ENCODE data around the gene PPP1R9A.
"Not testable (repeated sequence)": the region's sequence is repeated elsewhere in the genome, so short reads cannot be mapped to it uniquely, and the experiment has no call there.

The PPP1R9A gene

DNA sequence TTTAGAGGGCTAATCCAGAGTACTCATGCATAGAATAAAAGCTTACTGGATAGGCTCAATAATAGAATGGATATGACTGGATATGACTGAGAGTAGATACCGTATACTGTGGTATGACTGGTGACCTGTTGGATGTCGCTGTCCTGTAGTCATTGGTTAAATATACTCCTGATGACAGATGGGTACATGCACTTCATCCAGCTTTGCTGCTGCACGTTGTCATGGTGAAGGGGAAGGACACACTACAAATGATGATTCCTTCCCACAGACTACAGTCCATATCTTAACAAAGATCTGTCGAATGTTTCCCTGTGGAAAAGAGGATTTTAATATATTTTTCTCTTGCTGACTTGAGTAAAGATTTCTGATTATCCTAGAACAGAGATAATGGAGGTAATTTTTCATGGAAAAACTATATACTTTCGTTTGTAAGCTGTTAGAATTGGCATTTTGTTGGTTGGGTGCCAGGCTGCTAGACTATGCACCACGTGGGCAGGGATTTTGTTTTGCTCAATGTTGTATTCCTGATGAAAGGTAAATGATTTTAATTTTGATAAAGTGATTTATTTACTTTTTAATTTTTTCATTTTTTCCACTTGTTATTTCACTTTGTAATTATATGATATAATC, 97.3 kb downstream of the PPP1R9A start:
- Histone ChIP-seq H3K36me3 (ENCODE audit: control insufficient read depth, insufficient read depth, low read length) (no peaks in the 10 kb centered on the region), H3K4me1 (ENCODE audit: control insufficient read depth, insufficient read depth, low read length) (peaks cover 13% of the 10 kb centered on the region), H3K4me3 (ENCODE audit: low read depth, low read length) (no peak overlapping the region), H3K27me3 (ENCODE audit: control insufficient read depth, insufficient read depth, low read length) (no peaks in the 10 kb centered on the region), H3K9me3 (ENCODE audit: control insufficient read depth, insufficient read depth, low read length) (no peaks in the 10 kb centered on the region), H3K9ac (ENCODE audit: low read depth, low read length) (no peak overlapping the region), H3K27ac (ENCODE audit: low read depth, low read length) (no peak overlapping the region)

- Histone ChIP-seq H3K4me3 (ENCODE audit: low read depth, low read length) (no peak overlapping the region), H3K9me3 (ENCODE audit: control insufficient read depth, insufficient read depth, low read length) (no peaks in the 10 kb centered on the region), H3K27ac (ENCODE audit: low read depth, low read length) (no peak overlapping the region), H3K4me1 (ENCODE audit: control insufficient read depth, insufficient read depth, low read length) (peaks cover under 1% of the 10 kb centered on the region; the same call in 1 of the 2 replicates), H3K36me3 (ENCODE audit: control insufficient read depth, insufficient read depth, low read length) (no peaks in the 10 kb centered on the region), H3K27me3 (ENCODE audit: control insufficient read depth, insufficient read depth, low read length) (no peaks in the 10 kb centered on the region), H3K9ac (ENCODE audit: low read depth, low read length) (no peak overlapping the region)
These were observed 98.6 kb downstream of the PPP1R9A start for GRCh38 chr7:95006010-95006409.

GRCh38 chr7:95008773-95009172, 101.4 kb downstream of the PPP1R9A start:
- not testable (repeated sequence) for H3K36me3 ChIP-seq (ENCODE audit: control insufficient read depth, insufficient read depth, low read length); H3K9ac ChIP-seq (ENCODE audit: low read depth, low read length); H3K4me3 ChIP-seq (ENCODE audit: low read depth, low read length); H3K27ac ChIP-seq (ENCODE audit: low read depth, low read length); H3K4me1 ChIP-seq (ENCODE audit: control insufficient read depth, insufficient read depth, low read length); H3K27me3 ChIP-seq (ENCODE audit: control insufficient read depth, insufficient read depth, low read length); H3K9me3 ChIP-seq (ENCODE audit: control insufficient read depth, insufficient read depth, low read length)

GRCh38 chr7:95011146-95011928, 103.9 kb downstream of the PPP1R9A start:
- H3K27ac ChIP-seq (ENCODE audit: low read depth, low read length): no peak overlapping the region
- no peak overlapping the region for H3K9ac ChIP-seq (ENCODE audit: low read depth, low read length)
- no peak overlapping the region for H3K4me3 ChIP-seq (ENCODE audit: low read depth, low read length)
- H3K36me3 ChIP-seq (ENCODE audit: control insufficient read depth, insufficient read depth, low read length): no peaks in the 10 kb centered on the region
- H3K9me3 ChIP-seq (ENCODE audit: control insufficient read depth, insufficient read depth, low read length): no peaks in the 10 kb centered on the region
- no peaks in the 10 kb centered on the region for H3K27me3 ChIP-seq (ENCODE audit: control insufficient read depth, insufficient read depth, low read length)
- no peaks in the 10 kb centered on the region for H3K4me1 ChIP-seq (ENCODE audit: control insufficient read depth, insufficient read depth, low read length)

- Histone ChIP-seq H3K9me3 (ENCODE audit: control insufficient read depth, insufficient read depth, low read length) (no peaks in the 10 kb centered on the region), H3K4me3 (ENCODE audit: low read depth, low read length) (no peak overlapping the region), H3K36me3 (ENCODE audit: control insufficient read depth, insufficient read depth, low read length) (no peaks in the 10 kb centered on the region), H3K27ac (ENCODE audit: low read depth, low read length) (no peak overlapping the region), H3K4me1 (ENCODE audit: control insufficient read depth, insufficient read depth, low read length) (no peaks in the 10 kb centered on the region), H3K9ac (ENCODE audit: low read depth, low read length) (no peak overlapping the region), H3K27me3 (ENCODE audit: control insufficient read depth, insufficient read depth, low read length) (no peaks in the 10 kb centered on the region)
These were observed 104.6 kb downstream of the PPP1R9A start for GRCh38 chr7:95011995-95012394.

DNA sequence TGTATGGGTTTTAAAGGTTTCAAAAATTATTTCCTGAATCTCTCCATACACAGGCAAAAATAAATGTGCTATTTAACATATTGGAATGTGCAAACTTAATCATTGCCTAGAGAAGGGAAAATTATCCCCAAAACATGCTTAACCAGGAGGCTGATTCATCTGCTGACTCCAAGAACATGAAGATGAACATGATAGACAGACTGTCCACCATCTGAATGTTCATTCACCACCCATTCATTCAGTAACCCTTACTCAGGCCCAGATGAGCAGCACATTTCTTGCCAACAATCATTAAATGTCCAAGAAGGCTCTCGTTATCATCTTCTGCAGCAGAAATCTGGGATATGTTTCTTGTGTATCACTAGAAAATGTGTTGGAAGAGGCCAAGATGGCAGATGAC, 110.6 kb downstream of the PPP1R9A start:
- no peaks in the 10 kb centered on the region for H3K4me1 ChIP-seq (ENCODE audit: control insufficient read depth, insufficient read depth, low read length)
- H3K27ac ChIP-seq (ENCODE audit: low read depth, low read length): no peak overlapping the region
- no peaks in the 10 kb centered on the region for H3K36me3 ChIP-seq (ENCODE audit: control insufficient read depth, insufficient read depth, low read length)
- no peak overlapping the region for H3K4me3 ChIP-seq (ENCODE audit: low read depth, low read length)
- no peaks in the 10 kb centered on the region for H3K9me3 ChIP-seq (ENCODE audit: control insufficient read depth, insufficient read depth, low read length)
- H3K9ac ChIP-seq (ENCODE audit: low read depth, low read length): no peak overlapping the region
- no peaks in the 10 kb centered on the region for H3K27me3 ChIP-seq (ENCODE audit: control insufficient read depth, insufficient read depth, low read length)

DNA sequence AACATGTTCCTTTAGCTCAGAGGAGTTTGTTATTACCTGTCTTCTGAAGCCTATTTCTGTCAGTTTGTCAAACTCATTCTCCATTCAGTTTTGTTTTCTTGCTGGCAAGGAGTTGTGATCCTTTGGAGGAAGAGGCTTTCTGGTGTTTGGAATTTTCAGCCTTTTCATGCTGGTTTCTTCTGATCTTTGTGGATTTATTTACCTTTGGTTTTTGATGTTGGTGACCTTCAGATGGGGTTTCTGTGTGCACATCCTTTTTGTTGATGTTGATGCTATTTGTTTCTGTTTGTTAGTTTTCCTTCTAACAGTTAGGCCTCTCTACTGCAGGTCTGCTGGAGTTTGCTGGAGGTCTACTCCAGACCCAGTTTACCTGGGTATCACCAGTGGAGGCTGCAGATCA, 118.6 kb downstream of the PPP1R9A start:
- H3K4me1 ChIP-seq (ENCODE audit: control insufficient read depth, insufficient read depth, low read length): peaks cover 4% of the 10 kb centered on the region; the same call in 1 of the 2 replicates

GRCh38 chr7:95026421-95027072, 119.2 kb downstream of the PPP1R9A start:
- Histone ChIP-seq H3K27ac (ENCODE audit: low read depth, low read length) (no peak overlapping the region), H3K9me3 (ENCODE audit: control insufficient read depth, insufficient read depth, low read length) (no peaks in the 10 kb centered on the region; the same call in 1 of the 2 replicates), H3K36me3 (ENCODE audit: control insufficient read depth, insufficient read depth, low read length) (no peaks in the 10 kb centered on the region), H3K4me3 (ENCODE audit: low read depth, low read length) (no peak overlapping the region), H3K27me3 (ENCODE audit: control insufficient read depth, insufficient read depth, low read length) (no peaks in the 10 kb centered on the region), H3K4me1 (ENCODE audit: control insufficient read depth, insufficient read depth, low read length) (peaks cover 4% of the 10 kb centered on the region; the same call in 1 of the 2 replicates), H3K9ac (ENCODE audit: low read depth, low read length) (no peak overlapping the region)

More for the DNA sequence above, 118.6 kb downstream of the PPP1R9A start:
- Histone ChIP-seq H3K4me3 (ENCODE audit: low read depth, low read length) (no peak overlapping the region), H3K9ac (ENCODE audit: low read depth, low read length) (no peak overlapping the region), H3K9me3 (ENCODE audit: control insufficient read depth, insufficient read depth, low read length) (no peaks in the 10 kb centered on the region; the same call in 1 of the 2 replicates), H3K36me3 (ENCODE audit: control insufficient read depth, insufficient read depth, low read length) (no peaks in the 10 kb centered on the region), H3K27me3 (ENCODE audit: control insufficient read depth, insufficient read depth, low read length) (no peaks in the 10 kb centered on the region), H3K27ac (ENCODE audit: low read depth, low read length) (no peak overlapping the region)

DNA sequence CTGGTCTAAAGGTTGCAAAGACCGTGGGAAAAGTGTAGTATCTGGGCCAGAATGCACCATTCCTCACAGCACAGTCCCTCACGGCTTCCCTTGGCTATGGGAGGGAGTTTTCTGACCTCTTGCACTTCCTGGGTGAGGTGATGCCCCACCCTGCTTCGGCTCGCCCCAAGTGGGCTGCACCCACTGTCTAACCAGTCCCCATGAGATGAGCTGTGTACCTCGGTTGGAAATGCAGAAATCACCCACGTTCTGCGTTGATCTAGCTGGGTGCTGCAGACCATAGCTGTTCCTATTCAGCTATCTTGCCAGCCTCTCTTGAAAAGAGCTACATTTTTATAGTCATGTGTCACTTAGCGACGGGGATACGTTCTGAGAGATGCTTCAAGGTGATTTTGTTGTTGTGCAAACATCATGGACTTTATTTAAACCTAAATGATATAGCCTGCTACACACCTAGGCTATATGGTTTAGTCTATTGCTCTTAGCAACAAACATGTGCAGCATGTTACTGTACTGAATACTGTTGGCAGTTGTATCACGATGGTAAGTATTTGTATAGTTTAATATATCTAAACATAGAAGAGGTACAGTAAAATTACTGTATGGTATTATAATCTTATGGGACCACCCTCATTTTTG, 120.0 kb downstream of the PPP1R9A start:
- no peaks in the 10 kb centered on the region for H3K36me3 ChIP-seq (ENCODE audit: control insufficient read depth, insufficient read depth, low read length)
- H3K4me3 ChIP-seq (ENCODE audit: low read depth, low read length): no peak overlapping the region
- no peak overlapping the region for H3K9ac ChIP-seq (ENCODE audit: low read depth, low read length)
- H3K9me3 ChIP-seq (ENCODE audit: control insufficient read depth, insufficient read depth, low read length): no peaks in the 10 kb centered on the region; the same call in 1 of the 2 replicates
- peaks cover 4% of the 10 kb centered on the region; the same call in 1 of the 2 replicates for H3K4me1 ChIP-seq (ENCODE audit: control insufficient read depth, insufficient read depth, low read length)
- no peaks in the 10 kb centered on the region for H3K27me3 ChIP-seq (ENCODE audit: control insufficient read depth, insufficient read depth, low read length)
- peak overlapping the region; percentile 12 for H3K27ac ChIP-seq (ENCODE audit: low read depth, low read length)

DNA sequence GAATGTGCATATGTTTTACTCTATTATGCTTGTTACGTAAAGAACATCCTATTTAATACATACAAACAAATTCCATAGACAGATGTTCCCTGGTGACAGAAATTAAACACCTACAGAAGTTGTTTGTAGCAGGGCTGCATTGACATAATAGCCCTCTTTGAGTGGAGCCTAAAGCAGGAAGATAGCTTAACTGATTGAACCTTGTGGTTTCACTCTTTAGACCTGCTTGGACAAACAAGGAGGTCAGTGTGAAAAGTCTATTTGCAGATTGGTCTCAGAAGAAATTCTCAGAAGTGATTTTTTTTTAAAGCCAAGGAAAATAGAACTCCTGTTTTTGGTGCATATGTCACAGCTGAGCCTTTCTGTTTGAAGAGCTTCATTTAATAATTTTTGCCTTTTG, 121.3 kb downstream of the PPP1R9A start:
- no peaks in the 10 kb centered on the region for H3K27me3 ChIP-seq (ENCODE audit: control insufficient read depth, insufficient read depth, low read length)
- no peaks in the 10 kb centered on the region for H3K36me3 ChIP-seq (ENCODE audit: control insufficient read depth, insufficient read depth, low read length)
- H3K27ac ChIP-seq (ENCODE audit: low read depth, low read length): no peak overlapping the region
- peaks cover 4% of the 10 kb centered on the region; the same call in 1 of the 2 replicates for H3K4me1 ChIP-seq (ENCODE audit: control insufficient read depth, insufficient read depth, low read length)
- H3K9me3 ChIP-seq (ENCODE audit: control insufficient read depth, insufficient read depth, low read length): no peaks in the 10 kb centered on the region; the same call in 1 of the 2 replicates
- H3K4me3 ChIP-seq (ENCODE audit: low read depth, low read length): no peak overlapping the region
- no peak overlapping the region for H3K9ac ChIP-seq (ENCODE audit: low read depth, low read length)

Measured in HUES48 (cell line).